Neural cell (in vitro differentiated cells): ENCODE measurements around the gene ZNF524. TPM values are rescaled to one million over a fixed set of nuclear protein-coding genes. Genes with fewer than 3 reads are reported as not detected.

Experiments used
- H2AFZ ChIP-seq: fragments of 200-600, 300-800 bp; sonication (generic), shearing (Covaris generic); 2 replicates; pipeline ENCODE4 v1.6.0; 2014; ENCODE audit warnings: low read depth, mild to moderate bottlenecking, antibody characterized with exemption, low read length, moderate library complexity
- H3F3A ChIP-seq: fragments of 200-600 bp; shearing (Covaris generic); 2 replicates; pipeline ENCODE4 v1.6.1; 2016; ENCODE audit warnings: mild to moderate bottlenecking, moderate library complexity, mixed read lengths, antibody characterized with exemption, low read length; ENCODE audit not compliant: insufficient read depth, poor library complexity, severe bottlenecking
- H3K27ac ChIP-seq: fragments of 200-600, 300-800 bp; sonication (generic), shearing (Covaris generic); 2 replicates; pipeline ENCODE4 v1.5.1; 2014; ENCODE audit warnings: mild to moderate bottlenecking, low read length, moderate library complexity
- H3K27me3 ChIP-seq: fragments of 300-800, 200-600 bp; sonication (generic), shearing (Covaris generic); 2 replicates; pipeline ENCODE4 v1.6.0; 2014; ENCODE audit warnings: mild to moderate bottlenecking, low read depth, low read length, moderate library complexity; ENCODE audit not compliant: insufficient read depth
- H3K36me3 ChIP-seq: fragments of 300-800, 200-600 bp; sonication (generic), shearing (Covaris generic); 2 replicates; pipeline ENCODE4 v1.5.1; 2014; ENCODE audit warnings: mild to moderate bottlenecking, antibody characterized with exemption, low read length, moderate library complexity; ENCODE audit not compliant: insufficient read depth
- H3K4me2 ChIP-seq: fragments of 300-800, 200-600 bp; sonication (generic), shearing (Covaris generic); 2 replicates; pipeline ENCODE4 v1.6.0; 2014; ENCODE audit warnings: mild to moderate bottlenecking, low read length
- H3K4me3 ChIP-seq: fragments of 300-800, 200-600 bp; sonication (generic), shearing (Covaris generic); 2 replicates; pipeline ENCODE4 v1.5.1; 2014; ENCODE audit warnings: mild to moderate bottlenecking, low read length, moderate library complexity
- H3K79me2 ChIP-seq: fragments of 200-600 bp; shearing (Covaris generic); replicated peaks from 2 replicates; pipeline ENCODE4 v1.6.0; 2014; ENCODE audit warnings: mild to moderate bottlenecking, low read length, moderate library complexity; ENCODE audit not compliant: insufficient read depth
- H3K9ac ChIP-seq: fragments of 300-800, 200-600 bp; sonication (generic), shearing (Covaris generic); 2 replicates; pipeline ENCODE4 v1.6.1; 2016; ENCODE audit warnings: mild to moderate bottlenecking, low read length, mixed read lengths
- H3K9me2 ChIP-seq: fragments of 200-600 bp; shearing (Covaris generic); 2 replicates; pipeline ENCODE4 v1.6.1; 2016; ENCODE audit warnings: mild to moderate bottlenecking, low read length, mixed read lengths; ENCODE audit not compliant: insufficient read depth
- H3K9me3 ChIP-seq: fragments of 200-600, 300-800 bp; sonication (generic), shearing (Covaris generic); 2 replicates; pipeline ENCODE4 v1.6.1; 2016; ENCODE audit warnings: mild to moderate bottlenecking, mixed run types, low read length, moderate library complexity, mixed read lengths
- H4K20me1 ChIP-seq: fragments of 200-600 bp; shearing (Covaris generic); 2 replicates; pipeline ENCODE4 v1.6.1; 2016; ENCODE audit warnings: mild to moderate bottlenecking, mixed run types; ENCODE audit not compliant: insufficient read depth
- EP300 ChIP-seq: fragments of 450-650 bp; conservative IDR thresholded peaks from 2 replicates; pipeline ENCODE4 v1.6.1; 2014; ENCODE audit warnings: antibody characterized with exemption, mild to moderate bottlenecking, moderate library complexity; ENCODE audit not compliant: poor library complexity, severe bottlenecking
- EZH2 ChIP-seq: fragments of 200-600, 300-800 bp; shearing (Covaris generic), sonication (generic); IDR thresholded peaks from 2 replicates; pipeline ENCODE4 v1.6.1; 2014; ENCODE audit warnings: antibody characterized with exemption, low read length, borderline replicate concordance, mild to moderate bottlenecking; ENCODE audit not compliant: insufficient read depth, poor library complexity, severe bottlenecking
- MXI1 ChIP-seq: fragments of 450-650 bp; conservative IDR thresholded peaks from 2 replicates; pipeline ENCODE4 v1.6.1; 2014; ENCODE audit warnings: antibody characterized with exemption, mild to moderate bottlenecking; ENCODE audit not compliant: poor library complexity, severe bottlenecking
- POLR2AphosphoS5 ChIP-seq: IDR thresholded peaks from 2 replicates; pipeline ENCODE4 v1.6.1; 2012
- RAD21 ChIP-seq: fragments of 450-650 bp; conservative IDR thresholded peaks from 2 replicates; pipeline ENCODE4 v1.6.1; 2014; ENCODE audit warnings: antibody characterized with exemption, mild to moderate bottlenecking, moderate library complexity
- REST ChIP-seq: IDR thresholded peaks from 2 replicates; pipeline ENCODE4 v1.6.1; 2012; ENCODE audit warnings: borderline replicate concordance
- SMC3 ChIP-seq: fragments of 450-650 bp; conservative IDR thresholded peaks from 2 replicates; pipeline ENCODE4 v1.6.1; 2014; ENCODE audit warnings: antibody characterized with exemption, mild to moderate bottlenecking, moderate library complexity; ENCODE audit not compliant: poor library complexity
- TAF1 ChIP-seq: IDR thresholded peaks from 2 replicates; pipeline ENCODE4 v1.6.1; 2012; ENCODE audit warnings: low read depth
- polyA plus RNA-seq: library from polyadenylated mRNA; depleted of rRNA; stranded (reverse); fragments of >200 nt; gene quantifications from 2 replicates; pipeline ENCODE4 v1.2.3, GENCODE V29; 2014
- TF ChIP-seq, protein P1 (sequence below): fragments of 450-650 bp; IDR thresholded peaks from 2 replicates; pipeline ENCODE4 v1.5.1; 2014; ENCODE audit warnings: antibody characterized with exemption, mild to moderate bottlenecking, moderate library complexity; ENCODE audit not compliant: poor library complexity, severe bottlenecking

ZNF524 gene
- polyA plus RNA-seq, 1 donor from 2014 or later: 3.2 TPM

DNA sequence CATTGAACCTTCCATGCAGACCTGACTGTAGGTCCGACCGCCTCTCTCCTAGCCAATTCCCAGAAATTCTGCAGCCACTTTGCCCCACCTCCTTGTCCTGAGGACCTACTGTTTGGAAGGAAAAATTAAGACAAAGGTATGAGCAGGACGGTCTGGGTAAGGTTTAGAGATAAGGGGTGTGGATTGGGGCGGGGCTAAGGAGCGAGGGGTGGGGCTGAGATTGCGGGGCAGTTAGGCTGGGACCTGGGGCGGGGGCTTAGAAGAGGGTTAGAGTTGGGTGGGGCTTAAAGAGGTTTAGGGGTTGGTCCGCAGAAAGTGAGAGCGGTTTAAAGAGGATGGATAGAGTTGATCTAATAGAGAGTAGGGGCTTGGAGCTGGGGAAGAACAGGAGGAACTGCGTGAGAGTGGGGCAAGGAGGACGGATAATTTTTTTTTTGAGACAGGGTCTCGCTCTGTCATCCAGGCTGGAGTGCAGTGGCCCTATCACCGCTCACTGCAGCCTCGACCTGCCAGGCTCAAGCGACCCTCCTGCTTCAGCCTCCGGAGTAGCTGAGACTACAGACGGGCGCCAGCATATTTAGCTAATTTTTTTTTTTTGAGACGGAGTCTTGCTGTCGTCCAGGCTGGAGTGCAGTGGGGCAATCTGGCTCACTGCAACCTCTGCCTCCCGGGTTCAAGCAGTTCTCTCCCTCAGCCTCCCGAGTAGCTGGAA is 3.6 kb downstream of the ZNF524 start:
- Histone ChIP-seq H3K36me3 (no peaks in the 10 kb centered on the region), H3K27ac (peak overlapping the region; percentile 91), H3K9me2 (no peaks in the 10 kb centered on the region), H3K9ac (no peak overlapping the region), H3K27me3 (no peaks in the 10 kb centered on the region), H3K79me2 (peaks cover 24% of the 10 kb centered on the region), H2AFZ (no peak overlapping the region), H3K4me3 (peak overlapping the region; percentile 97), H3K9me3 (no peaks in the 10 kb centered on the region), H3K4me2 (no peak overlapping the region), H4K20me1 (no peaks in the 10 kb centered on the region), H3F3A (no peaks in the 10 kb centered on the region)
- TF ChIP-seq MXI1 (no peak), TAF1 (no peak)

DNA sequence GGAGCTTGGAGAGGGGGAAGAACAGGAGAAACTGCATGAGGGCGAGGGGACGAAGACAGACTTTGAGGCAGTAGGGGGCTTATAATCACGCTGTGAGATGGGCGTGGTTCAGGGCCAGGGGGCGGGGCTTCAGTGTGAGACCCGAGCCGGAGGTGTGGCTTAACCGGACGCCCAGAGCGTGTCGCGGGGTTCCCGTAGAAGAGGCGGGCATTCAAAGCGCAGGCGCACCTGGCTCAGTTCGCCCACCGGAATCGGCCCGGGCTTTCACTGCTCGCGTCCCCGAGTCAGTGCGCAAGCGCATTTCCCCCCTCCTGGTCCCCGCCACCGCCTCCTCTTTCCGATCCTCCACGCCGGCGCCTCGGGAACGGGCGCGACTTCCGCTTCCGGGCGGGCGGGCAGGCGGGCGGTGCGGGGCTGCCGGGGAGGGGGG is 5.1 kb downstream of the ZNF524 start:
- Histone ChIP-seq H2AFZ (peak overlapping the region; percentile 41), H3K36me3 (peaks cover 8% of the 10 kb centered on the region), H3K9ac (peak overlapping the region; percentile 97)

DNA sequence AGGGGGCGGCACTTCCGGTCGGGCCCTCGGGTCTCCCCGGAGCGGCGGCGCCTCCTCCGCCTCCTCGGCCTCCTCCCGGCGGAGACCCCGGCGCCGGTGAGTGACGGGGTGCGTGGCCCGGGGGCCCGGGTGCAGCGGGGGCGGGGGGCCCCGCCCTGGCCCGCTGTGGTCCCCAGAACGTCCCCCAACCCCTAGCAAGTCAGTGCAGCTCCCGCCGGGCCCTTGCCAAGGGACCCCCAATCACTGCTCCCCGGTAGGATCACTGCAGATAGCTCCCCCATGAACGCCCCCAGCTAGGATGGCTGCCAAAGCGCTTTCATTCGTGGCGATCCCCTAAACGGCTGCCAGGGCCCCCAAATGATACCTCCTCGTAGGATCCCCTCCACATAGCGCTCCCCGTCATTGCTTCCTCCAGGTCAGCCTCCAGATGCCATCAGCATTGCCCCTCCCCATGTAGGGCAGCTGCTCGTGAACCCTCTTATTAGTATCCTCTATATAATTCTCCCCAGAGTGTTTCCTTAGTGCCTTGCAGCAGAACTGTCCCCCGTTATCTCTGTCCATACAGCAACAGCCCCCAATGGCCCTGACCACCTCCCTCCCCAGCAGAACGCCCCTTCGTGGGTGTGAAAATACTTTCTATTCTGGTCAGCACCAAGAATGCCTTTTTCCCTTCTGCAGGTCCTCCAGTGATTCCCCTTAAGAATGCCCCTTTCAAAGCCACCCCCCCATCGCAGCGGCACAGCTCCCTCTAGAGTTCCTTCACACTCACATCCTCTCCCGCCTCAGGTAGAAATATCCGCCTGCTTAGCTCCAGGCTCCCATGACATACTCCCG is 5.8 kb downstream of the ZNF524 start, which contains the start of gene ZNF865:
TSS of gene ZNF865 (plus strand) at position 11 of the 834 bp plus-strand sequence. CDS start 7,972 bp downstream, outside the sequence.
- H3K9me2 ChIP-seq: no peaks in the 10 kb centered on the region
- peak within 1 kb of the TSS; percentile 97 for H3K4me3 ChIP-seq
- H3K79me2 ChIP-seq: peaks cover 30% of the 10 kb centered on the region
- no peaks in the 10 kb centered on the region for H3K27me3 ChIP-seq
- H4K20me1 ChIP-seq: no peaks in the 10 kb centered on the region
- H3K27ac ChIP-seq: peak within 1 kb of the TSS; percentile 97
- TF ChIP-seq POLR2AphosphoS5 (peak; percentile 48), REST (no peak), TAF1 (no peak), RAD21 (peak; percentile 83), MXI1 (no peak), SMC3 (peak; percentile 84), EZH2 (no peak), EP300 (no peak)
- TF ChIP-seq, protein P1, sequence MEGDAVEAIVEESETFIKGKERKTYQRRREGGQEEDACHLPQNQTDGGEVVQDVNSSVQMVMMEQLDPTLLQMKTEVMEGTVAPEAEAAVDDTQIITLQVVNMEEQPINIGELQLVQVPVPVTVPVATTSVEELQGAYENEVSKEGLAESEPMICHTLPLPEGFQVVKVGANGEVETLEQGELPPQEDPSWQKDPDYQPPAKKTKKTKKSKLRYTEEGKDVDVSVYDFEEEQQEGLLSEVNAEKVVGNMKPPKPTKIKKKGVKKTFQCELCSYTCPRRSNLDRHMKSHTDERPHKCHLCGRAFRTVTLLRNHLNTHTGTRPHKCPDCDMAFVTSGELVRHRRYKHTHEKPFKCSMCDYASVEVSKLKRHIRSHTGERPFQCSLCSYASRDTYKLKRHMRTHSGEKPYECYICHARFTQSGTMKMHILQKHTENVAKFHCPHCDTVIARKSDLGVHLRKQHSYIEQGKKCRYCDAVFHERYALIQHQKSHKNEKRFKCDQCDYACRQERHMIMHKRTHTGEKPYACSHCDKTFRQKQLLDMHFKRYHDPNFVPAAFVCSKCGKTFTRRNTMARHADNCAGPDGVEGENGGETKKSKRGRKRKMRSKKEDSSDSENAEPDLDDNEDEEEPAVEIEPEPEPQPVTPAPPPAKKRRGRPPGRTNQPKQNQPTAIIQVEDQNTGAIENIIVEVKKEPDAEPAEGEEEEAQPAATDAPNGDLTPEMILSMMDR: peak; percentile 92
- peak within 1 kb of the TSS; percentile 87 for H3K4me2 ChIP-seq
- H2AFZ ChIP-seq: peak within 1 kb of the TSS; percentile 65
- H3K9me3 ChIP-seq: no peaks in the 10 kb centered on the region
- peak within 1 kb of the TSS; percentile 97 for H3K9ac ChIP-seq
- no peaks in the 10 kb centered on the region for H3F3A ChIP-seq
- peaks cover 8% of the 10 kb centered on the region for H3K36me3 ChIP-seq

More for the DNA sequence above, 5.1 kb downstream of the ZNF524 start:
- Histone ChIP-seq H4K20me1 (no peaks in the 10 kb centered on the region), H3K9me2 (no peaks in the 10 kb centered on the region), H3K27ac (peak overlapping the region; percentile 91), H3F3A (no peaks in the 10 kb centered on the region), H3K79me2 (peaks cover 30% of the 10 kb centered on the region), H3K4me3 (peak overlapping the region; percentile 97), H3K4me2 (peak overlapping the region; percentile 83), H3K9me3 (no peaks in the 10 kb centered on the region), H3K27me3 (no peaks in the 10 kb centered on the region)
- TF ChIP-seq, protein P1: no peak
- peak; percentile 34 for TF ChIP-seq MXI1
